Esophagus muscularis mucosa (tissue), 3 donors: Measurements from ENCODE around the gene TARDBP.

Experiments used
- CTCF ChIP-seq, 3 experiments: fragments of 200-600 bp in 2 of 3; fragments of 450-650 bp in 1 of 3; sonication (generic) in 2 of 3; IDR thresholded peaks; one replicate each; pipeline ENCODE4 v1.5.1; 2017 to 2019; ENCODE audit warnings: antibody characterized with exemption in 3 of 3, mild to moderate bottlenecking in 2 of 3, moderate library complexity in 1 of 3
- EP300 ChIP-seq: sonication (generic); formaldehyde crosslinking; IDR thresholded peaks from one replicate; pipeline ENCODE4 v1.6.1; 2017; ENCODE audit warnings: antibody characterized with exemption

GRCh38 chr1:11000526-11000925, 11.9 kb upstream of the TARDBP start:
- TF ChIP-seq CTCF (IDR thresholded peaks at IDR 0.05) (no peak), EP300 (no peak)
